ENCODE results near the gene ST6GALNAC5.

DNA sequence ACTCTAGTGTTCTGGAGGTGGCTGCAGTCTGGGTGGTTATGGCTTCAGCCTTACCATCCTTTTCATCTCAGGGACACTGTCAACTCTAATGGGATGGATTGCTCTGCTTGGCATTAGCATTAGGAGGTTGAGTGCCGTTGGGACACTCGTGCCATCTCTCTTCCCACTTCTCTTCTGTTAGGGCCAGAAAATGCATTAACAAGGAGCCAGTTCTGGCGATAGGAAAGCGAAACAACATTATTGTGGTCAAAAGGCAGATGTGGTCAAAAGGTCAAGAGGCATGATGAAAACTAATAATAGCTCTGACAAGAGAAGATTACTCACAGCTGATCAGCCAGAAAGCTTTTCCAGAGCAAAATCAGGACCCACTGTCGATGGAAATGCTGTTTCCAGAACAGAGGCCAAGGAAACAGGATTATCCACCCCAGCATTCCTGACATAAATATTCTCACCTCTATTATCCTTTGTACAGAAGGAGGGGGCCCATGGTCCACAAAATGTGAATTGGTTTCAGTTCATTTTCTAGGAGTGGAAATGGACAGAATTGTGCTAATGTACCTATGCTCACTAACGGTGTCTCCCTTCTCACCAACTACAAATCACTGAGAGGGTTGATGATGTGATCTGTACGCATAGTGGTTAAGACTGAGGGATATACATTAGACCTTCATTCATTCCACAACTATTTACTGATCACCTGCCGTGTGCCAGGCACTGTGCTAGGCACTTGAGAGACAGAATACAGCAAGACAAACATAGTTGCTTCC, 72.0 kb downstream of the ST6GALNAC5 start:
- TF ChIP-seq CTCF (conservative IDR thresholded peaks at IDR 0.05; ENCODE audit: low read depth in 2 of 2) (no peak), POLR2AphosphoS5 (IDR thresholded peaks at IDR 0.05; ENCODE audit: low read depth) (no peak), JUNB (IDR thresholded peaks at IDR 0.05; ENCODE audit: unreplicated experiment) (no peak)
- TF ChIP-seq, protein P1, sequence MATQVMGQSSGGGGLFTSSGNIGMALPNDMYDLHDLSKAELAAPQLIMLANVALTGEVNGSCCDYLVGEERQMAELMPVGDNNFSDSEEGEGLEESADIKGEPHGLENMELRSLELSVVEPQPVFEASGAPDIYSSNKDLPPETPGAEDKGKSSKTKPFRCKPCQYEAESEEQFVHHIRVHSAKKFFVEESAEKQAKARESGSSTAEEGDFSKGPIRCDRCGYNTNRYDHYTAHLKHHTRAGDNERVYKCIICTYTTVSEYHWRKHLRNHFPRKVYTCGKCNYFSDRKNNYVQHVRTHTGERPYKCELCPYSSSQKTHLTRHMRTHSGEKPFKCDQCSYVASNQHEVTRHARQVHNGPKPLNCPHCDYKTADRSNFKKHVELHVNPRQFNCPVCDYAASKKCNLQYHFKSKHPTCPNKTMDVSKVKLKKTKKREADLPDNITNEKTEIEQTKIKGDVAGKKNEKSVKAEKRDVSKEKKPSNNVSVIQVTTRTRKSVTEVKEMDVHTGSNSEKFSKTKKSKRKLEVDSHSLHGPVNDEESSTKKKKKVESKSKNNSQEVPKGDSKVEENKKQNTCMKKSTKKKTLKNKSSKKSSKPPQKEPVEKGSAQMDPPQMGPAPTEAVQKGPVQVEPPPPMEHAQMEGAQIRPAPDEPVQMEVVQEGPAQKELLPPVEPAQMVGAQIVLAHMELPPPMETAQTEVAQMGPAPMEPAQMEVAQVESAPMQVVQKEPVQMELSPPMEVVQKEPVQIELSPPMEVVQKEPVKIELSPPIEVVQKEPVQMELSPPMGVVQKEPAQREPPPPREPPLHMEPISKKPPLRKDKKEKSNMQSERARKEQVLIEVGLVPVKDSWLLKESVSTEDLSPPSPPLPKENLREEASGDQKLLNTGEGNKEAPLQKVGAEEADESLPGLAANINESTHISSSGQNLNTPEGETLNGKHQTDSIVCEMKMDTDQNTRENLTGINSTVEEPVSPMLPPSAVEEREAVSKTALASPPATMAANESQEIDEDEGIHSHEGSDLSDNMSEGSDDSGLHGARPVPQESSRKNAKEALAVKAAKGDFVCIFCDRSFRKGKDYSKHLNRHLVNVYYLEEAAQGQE (IDR thresholded peaks at IDR 0.05; ENCODE audit: unreplicated experiment), result no peak
